IMR-90 (cell line): ENCODE measurements around the gene HRH1. TPM values are rescaled to one million over a fixed set of nuclear protein-coding genes. Genes with fewer than 3 reads are reported as not detected.
"Not testable (repeated sequence)": the region's sequence is repeated elsewhere in the genome, so short reads cannot be mapped to it uniquely, and the experiment has no call there.

ENCODE experiments used
- ATAC-seq: fragments of 200-7000 bp; cut with Tn5 transposase; 2 replicates; pipeline ENCODE4 v1.9.1; 2020; ENCODE audit warnings: low read depth, mild to moderate bottlenecking, moderate library complexity
- BruUV-seq: library from RNA; stranded (reverse); fragments of 400-500 nt; replicated peaks from 2 replicates; lab custom pipeline; 2021; lab: Mats Ljungman, UMichigan
- CTCF ChIA-PET: fragments of 300-600 bp; formaldehyde crosslinking; extraction: SDS; loops from one replicate; lab custom pipeline; 2021; ENCODE audit warnings: antibody characterized with exemption; lab: Yijun Ruan, JAX
- POLR2A ChIA-PET: fragments of 300-600 bp; sonication (Branson Sonifier 250); formaldehyde crosslinking; loops from one replicate; lab custom pipeline; 2022; ENCODE audit warnings: antibody characterized with exemption; ENCODE audit not compliant: unreplicated experiment; lab: Charles Lee
- DNase-seq: peaks from one replicate; pipeline ENCODE4 v3.0.0; 2013
- H2AFZ ChIP-seq: replicated peaks from 2 replicates; pipeline ENCODE3; 2013; ENCODE audit warnings: low read length, mild to moderate bottlenecking; ENCODE audit not compliant: poor library complexity
- H2AK5ac ChIP-seq: 2 replicates; pipeline ENCODE4 v1.6.1; 2013; ENCODE audit warnings: low read depth, low read length, inconsistent platforms
- H2AK9ac ChIP-seq: replicated peaks from 2 replicates; pipeline ENCODE3; 2013; ENCODE audit warnings: mild to moderate bottlenecking, low read depth, low read length, moderate library complexity; ENCODE audit not compliant: poor library complexity
- H2BK120ac ChIP-seq: 2 replicates; pipeline ENCODE4 v1.6.1; 2013; ENCODE audit warnings: low read depth, low read length, inconsistent platforms
- H2BK15ac ChIP-seq: 3 replicates; pipeline ENCODE4 v1.6.1; 2013; ENCODE audit warnings: low read depth, low read length, inconsistent platforms
- H2BK20ac ChIP-seq: 2 replicates; pipeline ENCODE4 v1.6.1; 2013; ENCODE audit warnings: low read depth, mild to moderate bottlenecking, inconsistent platforms, low read length, moderate library complexity
- H2BK5ac ChIP-seq: 2 replicates; pipeline ENCODE4 v1.6.1; 2013; ENCODE audit warnings: mild to moderate bottlenecking, low read depth, low read length, inconsistent platforms; ENCODE audit not compliant: poor library complexity, severe bottlenecking
- H3K14ac ChIP-seq: replicated peaks from 2 replicates; pipeline ENCODE4 v1.6.1; 2013; ENCODE audit warnings: low read depth, low read length, inconsistent platforms
- H3K18ac ChIP-seq: 2 replicates; pipeline ENCODE4 v1.6.1; 2013; ENCODE audit warnings: low read depth, low read length, control low read depth
- H3K23ac ChIP-seq: 2 replicates; pipeline ENCODE4 v1.6.1; 2013; ENCODE audit warnings: low read depth, low read length, inconsistent platforms
- H3K27ac ChIP-seq: 2 replicates; pipeline ENCODE4 v1.5.1; 2013; ENCODE audit warnings: mild to moderate bottlenecking, control low read depth, low read length; ENCODE audit not compliant: insufficient read depth
- H3K27me3 ChIP-seq: 2 replicates; pipeline ENCODE4 v1.6.1; 2013; ENCODE audit warnings: low read length; ENCODE audit not compliant: control insufficient read depth, insufficient read depth
- H3K36me3 ChIP-seq: 2 replicates; pipeline ENCODE4 v1.6.1; 2013; ENCODE audit warnings: low read length, mixed read lengths; ENCODE audit not compliant: control insufficient read depth, insufficient read depth
- H3K4ac ChIP-seq: 2 replicates; pipeline ENCODE4 v1.6.1; 2013; ENCODE audit warnings: low read depth, low read length, inconsistent platforms
- H3K4me1 ChIP-seq: 2 replicates; pipeline ENCODE4 v1.6.1; 2013; ENCODE audit warnings: low read length, mixed read lengths; ENCODE audit not compliant: control insufficient read depth, insufficient read depth
- H3K4me2 ChIP-seq: 2 replicates; pipeline ENCODE4 v1.6.1; 2013; ENCODE audit warnings: low read depth, mild to moderate bottlenecking, control low read depth, low read length, moderate library complexity
- H3K4me3 ChIP-seq: 2 replicates; pipeline ENCODE4 v1.5.1; 2013; ENCODE audit warnings: low read depth, mild to moderate bottlenecking, control low read depth, low read length, moderate library complexity; ENCODE audit not compliant: insufficient read depth
- H3K56ac ChIP-seq: 2 replicates; pipeline ENCODE4 v1.6.1; 2013; ENCODE audit warnings: low read length, inconsistent platforms; ENCODE audit not compliant: insufficient read depth; ENCODE audit errors: extremely low read depth
- H3K79me1 ChIP-seq, 2 experiments: 2 replicates each; pipeline ENCODE4 v1.6.1; 2013; ENCODE audit warnings: low read length in 2 of 2, inconsistent platforms in 1 of 2, low read depth in 1 of 2
- H3K9ac ChIP-seq: 2 replicates; pipeline ENCODE4 v1.6.1; 2013; ENCODE audit warnings: low read depth, low read length, control low read depth
- H3K9me1 ChIP-seq: 2 replicates; pipeline ENCODE4 v1.6.1; 2013; ENCODE audit warnings: low read length, inconsistent platforms; ENCODE audit not compliant: insufficient read depth
- H3K9me3 ChIP-seq: 2 replicates; pipeline ENCODE4 v1.6.1; 2013; ENCODE audit warnings: low read length; ENCODE audit not compliant: control insufficient read depth, insufficient read depth
- H4K20me1 ChIP-seq: 2 replicates; pipeline ENCODE4 v1.6.1; 2013; ENCODE audit warnings: low read length, inconsistent platforms; ENCODE audit not compliant: insufficient read depth
- H4K5ac ChIP-seq: 2 replicates; pipeline ENCODE4 v1.6.1; 2013; ENCODE audit warnings: mild to moderate bottlenecking, low read depth, low read length, control low read depth
- H4K8ac ChIP-seq, 2 experiments: 2 replicates each; pipeline ENCODE4 v1.6.1; 2013; ENCODE audit warnings: low read depth in 2 of 2, low read length in 2 of 2, control low read depth in 1 of 2, inconsistent platforms in 1 of 2
- H4K91ac ChIP-seq: 2 replicates; pipeline ENCODE4 v1.6.1; 2013; ENCODE audit warnings: low read depth, low read length, inconsistent platforms; ENCODE audit not compliant: insufficient read depth
- CTCF ChIP-seq: conservative IDR thresholded peaks from 2 replicates; pipeline ENCODE4 v1.5.1; 2012; ENCODE audit warnings: mild to moderate bottlenecking, low read depth, low read length, improper control_type of control experiment
- WGBS, 2 experiments: methylation state at CpG; one replicate each; pipeline versions ENCODE4 v1.1.5 to v1.1.7; 2013; ENCODE audit warnings: missing lambda C conversion rate in 2 of 2; ENCODE audit not compliant: insufficient read length in 1 of 2; ENCODE audit errors: extremely low coverage in 2 of 2; 5-methylcytosine and 5-hydroxymethylcytosine counted together
- dilution Hi-C: fragments of 300-500 bp; cut with HindIII; formaldehyde crosslinking; loops from one replicate; pipeline ENCODE4 v1.14.3; 2018; ENCODE audit warnings: low sequenced_read_pairs; ENCODE audit not compliant: unreplicated experiment
- in situ Hi-C: fragments of 300-500 bp; cut with MboI; formaldehyde crosslinking; loops from 3 replicates; pipeline ENCODE4 v1.14.3; 2019; ENCODE audit warnings: low sequenced_read_pairs, inconsistent platforms, mixed read lengths
- intact Hi-C: fragments of 100-400 bp; cut with micrococcal nuclease; formaldehyde crosslinking; loops from 2 replicates; pipeline ENCODE4 v1.10.0; 2022
- polyA plus RNA-seq, 3 experiments: library from polyadenylated mRNA; depleted of rRNA; stranded (reverse); fragments of >200 nt; gene quantifications; 2 replicates each; pipeline ENCODE4 v1.2.3, GENCODE V29; 2012; ENCODE audit warnings: low replicate concordance in 1 of 3
- total RNA-seq: library from RNA; depleted of rRNA; stranded (reverse); fragments of >200 nt; gene quantifications from 2 replicates; pipeline ENCODE4 v1.2.3, GENCODE V29; 2012

Gene HRH1
- total and polyA plus RNA-seq, 2 of the 4 experiments (the other 2 are of a cell fraction): 7.6 to 16.1 TPM

- TF ChIP-seq CTCF: no peak
Measured at GRCh38 chr3:11254876-11255275, 100.6 kb downstream of the HRH1 start (continued).

GRCh38 chr3:11255537-11255936, 101.2 kb downstream of the HRH1 start:
- H3K27ac ChIP-seq, H3K4me1 ChIP-seq, H2BK5ac ChIP-seq, H3K9me1 ChIP-seq, in situ Hi-C loops, H3K18ac ChIP-seq, intact Hi-C loops, H4K8ac ChIP-seq, H3K27me3 ChIP-seq, H3K14ac ChIP-seq, H2AK5ac ChIP-seq, H3K23ac ChIP-seq, H3K4me2 ChIP-seq, POLR2A ChIA-PET, H3K4me3 ChIP-seq, CTCF ChIA-PET, H2BK15ac ChIP-seq, DNase-seq, H3K9ac ChIP-seq, H3K56ac ChIP-seq, H2AFZ ChIP-seq, H2AK9ac ChIP-seq, H3K9me3 ChIP-seq, H4K5ac ChIP-seq, ATAC-seq, BruUV-seq, H4K91ac ChIP-seq, H2BK120ac ChIP-seq, dilution Hi-C loops, H4K20me1 ChIP-seq, H2BK20ac ChIP-seq, H3K4ac ChIP-seq: not testable (repeated sequence)
- H3K36me3 ChIP-seq: peaks cover 21% of the 10 kb centered on the region
- WGBS, 2 experiments: no CpG with 5 or more reads among the region's 5 CpGs
- H3K79me1 ChIP-seq: peaks cover 31 to 48% of the 10 kb centered on the region in 2 experiments
